Liver (tissue), 9 donors: ENCODE measurements around the gene MEIS2. TPM values are rescaled to one million over a fixed set of nuclear protein-coding genes. Genes with fewer than 3 reads are reported as not detected.

Experiments used
- DNase-seq: peaks from one replicate; pipeline ENCODE4 v3.0.0-alpha.2; 2017; ENCODE audit warnings: low spot score
- H3K27ac ChIP-seq, 2 donors: one replicate each; pipeline ENCODE4 v1.7.0; 2013; ENCODE audit warnings: inconsistent platforms in 2 of 2, low read length in 2 of 2, control low read depth in 1 of 2, low read depth in 1 of 2, mild to moderate bottlenecking in 1 of 2
- H3K27me3 ChIP-seq, 4 donors: one replicate each; pipeline versions ENCODE4 v1.6.1 to v1.7.0; 2013; ENCODE audit warnings: low read length in 3 of 4, inconsistent platforms in 1 of 4, mild to moderate bottlenecking in 1 of 4, moderate library complexity in 1 of 4; ENCODE audit not compliant: control insufficient read depth in 4 of 4, insufficient read depth in 4 of 4
- H3K36me3 ChIP-seq, 4 donors: one replicate each; pipeline versions ENCODE4 v1.6.1 to v1.7.0; 2013; ENCODE audit warnings: low read length in 3 of 4, mild to moderate bottlenecking in 3 of 4, low read depth in 1 of 4, moderate library complexity in 1 of 4; ENCODE audit not compliant: control insufficient read depth in 4 of 4, insufficient read depth in 3 of 4
- H3K4me1 ChIP-seq, 4 donors: one replicate each; pipeline versions ENCODE4 v1.6.1 to v1.7.0; 2013; ENCODE audit warnings: low read length in 3 of 4, mild to moderate bottlenecking in 3 of 4, moderate library complexity in 1 of 4; ENCODE audit not compliant: control insufficient read depth in 4 of 4, insufficient read depth in 4 of 4
- H3K4me3 ChIP-seq, 3 donors: one replicate each; pipeline versions ENCODE4 v1.6.1 to v1.7.0; 2013; ENCODE audit warnings: low read length in 3 of 3, control low read depth in 1 of 3, low read depth in 1 of 3, mild to moderate bottlenecking in 1 of 3
- H3K9ac ChIP-seq, 2 donors: one replicate each; pipeline ENCODE4 v1.7.0; 2013; ENCODE audit warnings: low read length in 2 of 2, mild to moderate bottlenecking in 2 of 2, moderate library complexity in 2 of 2, control low read depth in 1 of 2, low read depth in 1 of 2
- H3K9me3 ChIP-seq, 4 donors: one replicate each; pipeline versions ENCODE4 v1.6.1 to v1.7.0; 2013; ENCODE audit warnings: low read length in 3 of 4; ENCODE audit not compliant: control insufficient read depth in 4 of 4
- CTCF ChIP-seq: fragments of 150-350 bp; IDR thresholded peaks from 2 replicates; pipeline ENCODE4 v1.5.1; 2017; ENCODE audit warnings: improper control_type of control experiment, low read depth, low read length; ENCODE audit not compliant: missing input control
- EGR1 ChIP-seq, 2 donors: IDR thresholded peaks; 2 replicates each; pipeline ENCODE4 v1.6.1; 2016 to 2018; ENCODE audit warnings: antibody characterized with exemption in 2 of 2, low read depth in 2 of 2
- FOXA2 ChIP-seq: IDR thresholded peaks from 2 replicates; pipeline ENCODE4 v1.6.1; 2016; ENCODE audit warnings: antibody characterized with exemption
- GABPA ChIP-seq, 2 donors: IDR thresholded peaks in 1 of 2; conservative IDR thresholded peaks in 1 of 2; 2 replicates each; pipeline ENCODE4 v1.6.1; 2016; ENCODE audit warnings: antibody characterized with exemption in 2 of 2, mild to moderate bottlenecking in 1 of 2, moderate library complexity in 1 of 2
- HNF4A ChIP-seq, 2 donors: conservative IDR thresholded peaks; 2 replicates each; pipeline ENCODE4 v1.6.1; 2016; ENCODE audit warnings: antibody characterized with exemption in 2 of 2, mild to moderate bottlenecking in 2 of 2
- HNF4G ChIP-seq: IDR thresholded peaks from 2 replicates; pipeline ENCODE4 v1.6.1; 2016; ENCODE audit warnings: antibody characterized with exemption
- MAX ChIP-seq: IDR thresholded peaks from 2 replicates; pipeline ENCODE4 v1.6.1; 2016; ENCODE audit warnings: antibody characterized with exemption
- RAD21 ChIP-seq, 2 donors: IDR thresholded peaks; 2 replicates each; pipeline ENCODE4 v1.6.1; 2016; ENCODE audit warnings: antibody characterized with exemption in 2 of 2, mild to moderate bottlenecking in 2 of 2
- REST ChIP-seq: IDR thresholded peaks from 2 replicates; pipeline ENCODE4 v1.6.1; 2016; ENCODE audit warnings: antibody characterized with exemption, mild to moderate bottlenecking
- SP1 ChIP-seq: IDR thresholded peaks from 2 replicates; pipeline ENCODE4 v1.6.1; 2018; ENCODE audit warnings: antibody characterized with exemption, mild to moderate bottlenecking
- TAF1 ChIP-seq: conservative IDR thresholded peaks from 2 replicates; pipeline ENCODE4 v1.6.1; 2016; ENCODE audit warnings: antibody characterized with exemption, mild to moderate bottlenecking
- YY1 ChIP-seq: IDR thresholded peaks from 2 replicates; pipeline ENCODE4 v1.6.1; 2016; ENCODE audit warnings: antibody characterized with exemption, mild to moderate bottlenecking
- ZBTB33 ChIP-seq: IDR thresholded peaks from 2 replicates; pipeline ENCODE4 v1.6.1; 2016; ENCODE audit warnings: antibody characterized with exemption
- WGBS: extraction: QIAGEN DNeasy Blood & Tissue Kit; methylation state at CpG from one replicate; pipeline ENCODE4 v1.1.7; 2013; 5-methylcytosine and 5-hydroxymethylcytosine counted together
- polyA plus RNA-seq, 2 donors: library from polyadenylated mRNA; stranded (reverse) in 1 of 2; unstranded in 1 of 2; fragments of 200-250 nt in 1 of 2; fragments of >200 nt in 1 of 2; fragmentation: Nextera tagmentation in 1 of 2; extraction: Ambion mirVana in 1 of 2; gene quantifications; one replicate each; pipeline versions ENCODE4 v1.2.1 to v1.2.3, GENCODE V29; 2013 to 2015
- total RNA-seq, 2 donors: library from RNA; depleted of rRNA; stranded (reverse); fragments of >200 nt; gene quantifications; one replicate each; pipeline ENCODE4 v1.2.3, GENCODE V29; 2014
- donor health status: healthy.
- donor health status: healthy.
- donor health status: healthy.
- donor health status: healthy.
- donor health status: healthy.

MEIS2 gene
- total and polyA plus RNA-seq, 4 donors, result 3.9 to 12.6 (median 7.6) TPM

- 85% methylated on average over 3 of the region's 3 CpGs for WGBS
- Histone ChIP-seq H3K4me1 (peaks cover 0 to 4% (median 1%) of the 10 kb centered on the region in 4 donors), H3K4me3 (no peak overlapping the region), H3K27ac (no peak overlapping the region), H3K27me3 (no peaks in the 10 kb centered on the region), H3K9ac (no peak overlapping the region), H3K9me3 (no peaks in the 10 kb centered on the region), H3K36me3 (peaks cover 0 to 1% (median 0%) of the 10 kb centered on the region in 4 donors)
- TF ChIP-seq HNF4A (conservative IDR thresholded peaks at IDR 0.05) (no peak), ZBTB33 (no peak), REST (no peak), YY1 (no peak), FOXA2 (no peak), TAF1 (no peak)
- DNase-seq, result no peak
These were observed 85.8 kb downstream of the MEIS2 start for GRCh38 chr15:37014566-37014965.

- TF ChIP-seq RAD21 (IDR thresholded peaks at IDR 0.05) (no peak), SP1 (no peak), GABPA (IDR thresholded peaks at IDR 0.05 in 1 of 2, conservative IDR thresholded peaks at IDR 0.05 in 1 of 2) (no peak), CTCF (no peak)
- H3K9ac ChIP-seq, result no peak overlapping the region
- 42% methylated on average over 2 of the region's 2 CpGs for WGBS
- H3K27me3 ChIP-seq, result no peaks in the 10 kb centered on the region
- no peak overlapping the region for H3K4me3 ChIP-seq
- peaks cover 0 to 7% (median 2%) of the 10 kb centered on the region in 4 donors for H3K4me1 ChIP-seq
- H3K27ac ChIP-seq, result no peak overlapping the region
- H3K9me3 ChIP-seq, result no peaks in the 10 kb centered on the region
- DNase-seq, result no peak
- peaks cover 0 to 1% (median 0%) of the 10 kb centered on the region in 4 donors for H3K36me3 ChIP-seq
These were observed 86.2 kb downstream of the MEIS2 start for GRCh38 chr15:37014137-37014536.

GRCh38 chr15:37010595-37010994 is 89.8 kb downstream of the MEIS2 start:
- WGBS, result 95% methylated on average over 7 of the region's 7 CpGs
- no peak overlapping the region for H3K9ac ChIP-seq
- peaks cover 0 to 2% (median under 1%) of the 10 kb centered on the region in 4 donors for H3K36me3 ChIP-seq
- H3K4me1 ChIP-seq, result peaks cover 0 to 11% (median 8%) of the 10 kb centered on the region in 4 donors
- no peak overlapping the region for H3K4me3 ChIP-seq
- TF ChIP-seq EGR1 (IDR thresholded peaks at IDR 0.05; ENCODE audit: low read depth in 2 of 2), result no peak
- no peak for TF ChIP-seq TAF1
- no peak for TF ChIP-seq MAX
- no peak for TF ChIP-seq CTCF
- no peak for TF ChIP-seq HNF4G
- no peak for TF ChIP-seq SP1
- no peak for TF ChIP-seq HNF4A (conservative IDR thresholded peaks at IDR 0.05)
- TF ChIP-seq RAD21 (IDR thresholded peaks at IDR 0.05), result no peak
- TF ChIP-seq GABPA (IDR thresholded peaks at IDR 0.05 in 1 of 2, conservative IDR thresholded peaks at IDR 0.05 in 1 of 2), result no peak
- no peak overlapping the region for H3K27ac ChIP-seq
- no peaks in the 10 kb centered on the region for H3K27me3 ChIP-seq
- no peak for DNase-seq
- no peaks in the 10 kb centered on the region for H3K9me3 ChIP-seq
